ENCODE measurements around the gene RPRD2. TPM values are rescaled to one million over a fixed set of nuclear protein-coding genes. Genes with fewer than 3 reads are reported as not detected.

Gene RPRD2
- total RNA-seq, 1 experiment from 2014 or later, result 36.2 TPM

DNA sequence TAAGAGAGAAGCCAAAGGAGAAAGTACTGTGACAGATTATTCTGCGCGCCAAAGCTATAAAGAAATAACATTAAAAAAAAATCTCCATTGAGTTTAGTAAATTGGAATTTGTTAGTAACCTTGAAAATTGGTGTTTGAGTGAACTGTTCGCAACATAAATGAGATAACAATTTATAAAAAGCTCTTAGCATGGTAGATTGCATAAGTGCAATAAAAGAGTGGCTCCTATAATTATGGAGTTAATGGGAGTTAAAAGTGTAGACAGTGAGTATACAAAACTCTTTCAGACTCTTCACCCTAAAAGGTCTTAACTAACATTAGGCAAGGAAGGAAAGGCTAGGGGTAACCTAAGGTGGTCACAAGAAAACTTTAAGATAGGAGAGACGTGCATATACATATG is 50.6 kb downstream of the RPRD2 start:
- intact Hi-C loops (cut with micrococcal nuclease; ENCODE audit: unreplicated experiment), result no loop called here
- H3F3A ChIP-seq (ENCODE audit: insufficient read depth, low read depth), result no peaks in the 10 kb centered on the region
- BruUV-seq (replicated peaks), result no TSS peak
- H3K4me1 ChIP-seq (replicated peaks; ENCODE audit: insufficient read depth), result no peaks in the 10 kb centered on the region
- H2AFZ ChIP-seq, result no peak overlapping the region
- no peaks in the 10 kb centered on the region for H3K9me3 ChIP-seq (ENCODE audit: insufficient read depth, low read depth)
- H3K4me3 ChIP-seq, result no peak overlapping the region
- DNase-seq, result no peak
- no peaks in the 10 kb centered on the region for H3K27me3 ChIP-seq (ENCODE audit: insufficient read depth, low read depth)
- H4K20me1 ChIP-seq (ENCODE audit: insufficient read depth), result peaks cover 20% of the 10 kb centered on the region
- CTCF ChIA-PET, result no interaction called here
- H3K79me2 ChIP-seq (ENCODE audit: low read depth), result peaks cover 55% of the 10 kb centered on the region
- TF ChIP-seq, protein P1, sequence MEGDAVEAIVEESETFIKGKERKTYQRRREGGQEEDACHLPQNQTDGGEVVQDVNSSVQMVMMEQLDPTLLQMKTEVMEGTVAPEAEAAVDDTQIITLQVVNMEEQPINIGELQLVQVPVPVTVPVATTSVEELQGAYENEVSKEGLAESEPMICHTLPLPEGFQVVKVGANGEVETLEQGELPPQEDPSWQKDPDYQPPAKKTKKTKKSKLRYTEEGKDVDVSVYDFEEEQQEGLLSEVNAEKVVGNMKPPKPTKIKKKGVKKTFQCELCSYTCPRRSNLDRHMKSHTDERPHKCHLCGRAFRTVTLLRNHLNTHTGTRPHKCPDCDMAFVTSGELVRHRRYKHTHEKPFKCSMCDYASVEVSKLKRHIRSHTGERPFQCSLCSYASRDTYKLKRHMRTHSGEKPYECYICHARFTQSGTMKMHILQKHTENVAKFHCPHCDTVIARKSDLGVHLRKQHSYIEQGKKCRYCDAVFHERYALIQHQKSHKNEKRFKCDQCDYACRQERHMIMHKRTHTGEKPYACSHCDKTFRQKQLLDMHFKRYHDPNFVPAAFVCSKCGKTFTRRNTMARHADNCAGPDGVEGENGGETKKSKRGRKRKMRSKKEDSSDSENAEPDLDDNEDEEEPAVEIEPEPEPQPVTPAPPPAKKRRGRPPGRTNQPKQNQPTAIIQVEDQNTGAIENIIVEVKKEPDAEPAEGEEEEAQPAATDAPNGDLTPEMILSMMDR (conservative IDR thresholded peaks at IDR 0.05), result no peak
- no peak for TF ChIP-seq EZH2 (IDR thresholded peaks at IDR 0.05; ENCODE audit: low read depth)
- H3K4me2 ChIP-seq, result no peak overlapping the region
- no peak overlapping the region for H3K27ac ChIP-seq
- H3K9me2 ChIP-seq (ENCODE audit: insufficient read depth), result no peaks in the 10 kb centered on the region
- peaks cover 3% of the 10 kb centered on the region; the same call in 1 of the 2 replicates for H3K36me3 ChIP-seq (ENCODE audit: low read depth)
- POLR2A ChIA-PET (ENCODE audit: unreplicated experiment), result no interaction called here

DNA sequence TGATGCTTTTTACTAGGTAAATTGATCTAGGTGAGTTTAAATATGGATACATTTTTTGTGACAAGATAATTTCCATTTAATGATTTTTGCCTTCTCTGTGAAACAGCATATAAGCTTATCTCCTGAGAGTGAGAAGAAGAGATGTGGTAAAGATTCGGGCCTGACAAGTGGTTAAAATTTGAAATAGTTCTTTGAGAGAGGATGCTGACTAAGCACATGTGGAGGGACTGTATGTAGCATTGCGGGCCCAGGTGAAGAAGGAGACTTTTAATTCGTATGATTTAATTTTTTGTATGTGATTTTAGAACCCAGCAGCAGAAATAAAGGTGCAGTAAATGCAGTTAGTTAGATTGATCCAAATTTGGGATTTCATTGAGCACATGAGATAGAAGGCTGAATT is 51.9 kb downstream of the RPRD2 start:
- no peak overlapping the region for H3K4me3 ChIP-seq
- TF ChIP-seq EZH2 (IDR thresholded peaks at IDR 0.05; ENCODE audit: low read depth), result no peak
- TF ChIP-seq, protein P1 (conservative IDR thresholded peaks at IDR 0.05), result no peak
- H3K4me1 ChIP-seq (replicated peaks; ENCODE audit: insufficient read depth), result no peaks in the 10 kb centered on the region
- BruUV-seq (replicated peaks), result no TSS peak
- intact Hi-C loops (cut with micrococcal nuclease; ENCODE audit: unreplicated experiment), result no loop called here
- H4K20me1 ChIP-seq (ENCODE audit: insufficient read depth), result peaks cover 17% of the 10 kb centered on the region
- no peak overlapping the region for H2AFZ ChIP-seq
- ChIA-PET POLR2A (ENCODE audit: unreplicated experiment) (no interaction called here), CTCF (no interaction called here)
- peaks cover 7% of the 10 kb centered on the region; the same call in 1 of the 2 replicates for H3K36me3 ChIP-seq (ENCODE audit: low read depth)
- no peak overlapping the region for H3K4me2 ChIP-seq
- peaks cover 43% of the 10 kb centered on the region for H3K79me2 ChIP-seq (ENCODE audit: low read depth)
- no peaks in the 10 kb centered on the region for H3K9me3 ChIP-seq (ENCODE audit: insufficient read depth, low read depth)
- H3F3A ChIP-seq (ENCODE audit: insufficient read depth, low read depth), result no peaks in the 10 kb centered on the region
- DNase-seq, result no peak
- no peaks in the 10 kb centered on the region for H3K9me2 ChIP-seq (ENCODE audit: insufficient read depth)
- no peak overlapping the region for H3K27ac ChIP-seq
- no peaks in the 10 kb centered on the region for H3K27me3 ChIP-seq (ENCODE audit: insufficient read depth, low read depth)

DNA sequence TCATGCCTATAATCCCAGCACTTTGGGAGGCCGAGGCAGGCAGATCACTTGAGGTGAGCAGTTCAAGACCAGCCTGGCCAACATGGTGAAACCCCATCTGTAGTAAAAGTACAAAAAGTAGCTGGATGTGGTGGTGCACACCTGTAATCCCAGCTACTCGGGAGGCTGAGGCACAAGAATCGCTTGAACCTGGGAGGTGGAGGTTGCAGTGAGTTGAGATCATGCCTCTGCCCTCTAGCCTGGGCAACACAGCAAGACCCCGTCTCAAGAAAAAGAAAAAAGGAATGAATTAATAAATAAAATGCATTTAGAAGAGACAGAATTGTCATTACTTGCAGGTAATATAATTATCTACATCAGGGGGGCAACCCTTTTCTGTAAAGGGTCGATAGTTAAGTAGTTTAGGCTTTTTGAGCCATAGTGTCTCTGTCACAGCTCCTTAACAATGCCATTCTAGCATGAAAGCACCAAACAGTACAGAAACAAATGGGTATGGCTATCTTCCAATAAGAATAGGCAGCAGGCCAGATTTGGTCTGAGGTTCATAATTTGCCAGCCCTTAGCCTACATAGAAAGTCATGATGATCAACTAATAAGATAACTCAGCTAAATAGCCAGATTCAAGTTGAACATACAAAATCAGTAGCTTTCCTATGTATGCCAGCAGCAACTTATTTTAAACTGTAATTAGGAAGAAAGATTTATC is 56.8 kb downstream of the RPRD2 start:
- no peak for DNase-seq
- no peak overlapping the region for H2AFZ ChIP-seq
- no peaks in the 10 kb centered on the region for H3K9me3 ChIP-seq (ENCODE audit: insufficient read depth, low read depth)
- peaks cover 9% of the 10 kb centered on the region for H3K79me2 ChIP-seq (ENCODE audit: low read depth)
- CTCF ChIA-PET, result no interaction called here
- no TSS peak for BruUV-seq (replicated peaks)
- peaks cover 4% of the 10 kb centered on the region; the same call in 1 of the 2 replicates for H3F3A ChIP-seq (ENCODE audit: insufficient read depth, low read depth)
- H3K9me2 ChIP-seq (ENCODE audit: insufficient read depth), result no peaks in the 10 kb centered on the region
- POLR2A ChIA-PET (ENCODE audit: unreplicated experiment), result no interaction called here
- H3K36me3 ChIP-seq (ENCODE audit: low read depth), result peaks cover 7% of the 10 kb centered on the region; the same call in 1 of the 2 replicates
- no peak overlapping the region for H3K4me2 ChIP-seq
- H3K27me3 ChIP-seq (ENCODE audit: insufficient read depth, low read depth), result no peaks in the 10 kb centered on the region
- TF ChIP-seq EZH2 (IDR thresholded peaks at IDR 0.05; ENCODE audit: low read depth), result no peak
- TF ChIP-seq, protein P1 (conservative IDR thresholded peaks at IDR 0.05), result no peak
- H3K4me3 ChIP-seq, result no peak overlapping the region
- peaks cover 6% of the 10 kb centered on the region; the same call in 1 of the 2 replicates for H4K20me1 ChIP-seq (ENCODE audit: insufficient read depth)
- no peak overlapping the region for H3K27ac ChIP-seq
- intact Hi-C loops (cut with micrococcal nuclease; ENCODE audit: unreplicated experiment), result no loop called here
- no peaks in the 10 kb centered on the region for H3K4me1 ChIP-seq (replicated peaks; ENCODE audit: insufficient read depth)
